T-helper 1 cell treated with Interleukin-12 subunit alpha and Interleukin-12 subunit beta and Interleukin-4 antibody, amounts not matched to agents 30 ng/mL and 1 ng/mL, for 36 hours (primary cell): ENCODE data around the gene ZNF397. TPM values are rescaled to one million over a fixed set of nuclear protein-coding genes. Genes with fewer than 3 reads are reported as not detected.

ENCODE experiments used
- intact Hi-C: fragments of 100-400 bp; cut with micrococcal nuclease; formaldehyde crosslinking; loops from one replicate; pipeline ENCODE4 v1.15.1; 2024
- total RNA-seq: library from RNA; stranded (reverse); gene quantifications from 2 replicates; pipeline ENCODE4 v1.2.3, GENCODE V29; 2022

Gene ZNF397
- total RNA-seq, 1 donor from 2014 or later: 19.6 TPM

DNA sequence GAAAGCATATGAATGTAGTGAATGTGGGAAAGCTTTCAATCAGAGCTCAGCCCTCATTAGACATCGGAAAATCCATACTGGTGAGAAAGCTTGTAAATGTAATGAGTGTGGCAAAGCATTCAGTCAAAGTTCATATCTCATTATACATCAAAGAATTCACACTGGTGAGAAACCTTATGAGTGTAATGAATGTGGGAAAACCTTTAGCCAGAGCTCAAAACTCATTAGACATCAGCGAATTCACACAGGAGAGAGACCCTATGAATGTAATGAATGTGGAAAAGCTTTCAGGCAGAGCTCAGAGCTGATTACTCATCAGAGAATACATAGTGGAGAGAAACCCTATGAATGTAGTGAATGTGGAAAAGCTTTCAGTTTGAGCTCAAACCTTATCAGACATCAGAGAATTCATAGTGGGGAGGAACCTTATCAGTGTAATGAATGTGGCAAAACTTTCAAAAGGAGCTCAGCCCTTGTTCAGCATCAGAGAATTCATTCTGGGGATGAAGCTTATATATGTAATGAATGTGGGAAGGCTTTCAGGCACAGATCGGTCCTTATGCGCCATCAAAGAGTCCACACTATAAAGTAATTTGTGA lies 5.0 kb downstream of the ZNF397 start:
- intact Hi-C loops: no loop called here

GRCh38 chr18:35246831-35247230 lies 6.0 kb downstream of the ZNF397 start:
- intact Hi-C loops: no loop called here

DNA sequence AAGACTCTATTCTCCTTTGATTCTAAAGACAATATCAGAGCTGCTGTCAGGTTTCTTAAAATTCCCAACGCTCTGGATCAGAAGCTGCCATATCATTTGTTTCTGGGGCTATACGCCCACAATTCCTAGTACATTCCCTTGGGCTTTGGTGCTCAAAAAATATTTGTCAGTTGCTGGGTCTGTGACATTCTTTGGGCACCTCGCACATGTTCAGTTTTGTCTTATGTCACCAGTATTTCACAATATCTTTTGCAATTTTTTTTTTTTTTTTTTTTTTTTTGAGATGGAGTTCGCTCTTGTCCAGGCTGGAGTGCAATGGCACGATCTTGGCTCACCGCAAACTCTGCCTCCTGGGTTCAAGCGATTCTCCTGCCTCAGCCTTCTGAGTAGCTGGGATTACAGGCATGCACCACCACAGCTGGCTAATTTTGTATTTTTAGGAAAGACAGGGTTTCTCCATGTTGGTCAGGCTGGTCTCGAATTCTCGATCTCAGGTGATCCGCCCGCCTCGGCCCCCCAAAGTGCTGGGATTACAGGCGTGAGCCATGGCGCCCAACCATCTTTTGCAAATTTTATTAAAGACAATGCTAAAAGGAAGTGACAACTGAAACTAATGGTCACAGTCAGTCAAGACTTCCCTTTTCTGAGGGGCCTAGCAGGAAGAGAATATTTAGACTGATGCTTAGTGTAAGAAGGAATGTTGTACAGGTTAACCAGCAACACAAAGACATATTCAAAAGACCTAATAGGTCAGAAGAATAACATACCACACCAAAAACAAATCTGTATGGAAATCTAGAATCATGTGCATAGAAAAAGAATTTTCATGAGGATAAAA lies 6.8 kb downstream of the ZNF397 start:
- intact Hi-C loops: no loop called here

GRCh38 chr18:35248429-35248828 lies 7.6 kb downstream of the ZNF397 start:
- intact Hi-C loops: no loop called here

GRCh38 chr18:35252466-35252865 lies 11.6 kb downstream of the ZNF397 start:
- intact Hi-C loops: no loop called here

DNA sequence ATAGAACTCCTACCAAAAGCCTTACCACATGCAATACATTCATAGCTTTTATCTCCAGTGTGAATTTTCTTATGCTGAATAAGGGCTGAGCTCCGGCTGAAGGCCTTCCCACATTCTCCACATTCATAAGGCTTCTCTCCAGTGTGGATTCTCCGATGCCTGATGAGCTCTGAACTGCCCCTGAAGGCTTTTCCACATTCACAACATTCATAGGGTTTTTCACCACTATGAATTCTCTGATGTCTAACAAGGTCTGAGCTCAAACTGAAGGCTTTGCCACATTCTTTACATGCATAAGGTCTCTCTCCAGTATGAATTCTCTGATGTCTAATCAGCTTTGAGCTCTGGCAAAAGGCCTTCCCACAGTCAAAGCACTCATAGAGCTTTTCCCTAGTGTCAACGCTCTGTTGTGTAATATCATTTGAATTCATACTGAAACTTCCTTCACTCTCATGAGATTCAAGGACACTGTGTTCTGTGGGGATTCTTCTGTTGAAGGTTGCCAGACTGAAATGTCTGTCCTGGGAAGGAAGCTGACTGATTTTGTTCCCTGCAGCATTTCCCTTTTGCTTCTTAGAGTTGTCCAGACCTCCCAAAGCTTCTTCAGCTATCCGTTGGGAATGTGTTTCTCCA lies 12.9 kb downstream of the ZNF397 start:
- intact Hi-C loops: loop anchor here (1.0 kb wide), 1 partner anchor 24 kb away; no protein-coding TSS in a partner anchor

- intact Hi-C loops: no loop called here
These were observed 16.1 kb downstream of the ZNF397 start for GRCh38 chr18:35256947-35257346.

- intact Hi-C loops: no loop called here
These were observed 23.6 kb downstream of the ZNF397 start for GRCh38 chr18:35264409-35264808.

DNA sequence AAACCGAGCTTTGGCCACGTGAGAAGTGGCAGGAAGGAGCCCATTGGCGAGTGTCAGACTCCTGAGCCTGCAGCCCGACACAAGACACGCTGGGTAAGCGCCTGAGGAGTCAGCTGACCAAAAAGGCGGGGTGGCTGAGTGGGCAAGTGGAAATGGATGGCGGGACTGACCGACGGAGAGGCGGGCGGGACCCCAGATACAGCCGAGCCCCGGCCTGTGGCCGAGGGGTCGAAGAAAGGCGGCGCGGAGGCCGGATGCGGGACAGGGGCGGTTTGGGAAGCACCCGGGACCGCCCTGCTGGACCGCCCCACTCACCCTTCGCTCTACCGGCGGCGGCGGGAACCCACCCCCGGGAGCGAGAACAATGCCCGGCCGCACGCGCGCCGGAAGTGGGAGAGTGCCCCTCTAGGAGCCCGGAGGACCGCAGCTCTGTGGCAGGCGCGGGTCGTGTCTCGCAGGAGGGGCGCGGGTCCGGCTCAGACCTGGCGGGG lies 26.4 kb downstream of the ZNF397 start:
- intact Hi-C loops: loop anchor here (1.0 to 2.0 kb wide), 3 partner anchors 23 to 77 kb away; partner anchors contain the start of genes ZNF24, ZNF397 and ZSCAN30

DNA sequence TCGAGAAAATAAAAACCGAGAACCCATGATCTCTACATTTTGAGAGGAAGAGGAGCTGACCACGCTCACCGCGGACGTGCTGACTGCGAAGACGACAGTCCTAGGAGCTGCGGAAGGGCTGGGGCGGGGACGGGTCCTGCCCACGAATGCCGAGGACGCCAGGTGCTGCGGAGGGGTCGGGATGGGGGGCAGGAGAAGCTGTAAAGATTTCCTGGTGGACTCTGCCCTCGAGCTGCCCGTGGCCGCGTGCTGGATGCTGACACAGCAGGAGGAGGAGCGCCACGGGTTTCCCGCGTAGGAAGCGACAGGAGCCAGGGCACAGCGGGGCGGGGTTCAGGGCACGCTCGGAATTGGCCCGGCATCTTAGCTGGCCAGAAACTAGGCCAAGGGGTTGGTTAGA lies 27.0 kb downstream of the ZNF397 start:
- intact Hi-C loops: loop anchor here (1.0 to 2.0 kb wide), 3 partner anchors 22 to 76 kb away; partner anchors contain the start of genes ZNF24, ZNF397 and ZSCAN30

DNA sequence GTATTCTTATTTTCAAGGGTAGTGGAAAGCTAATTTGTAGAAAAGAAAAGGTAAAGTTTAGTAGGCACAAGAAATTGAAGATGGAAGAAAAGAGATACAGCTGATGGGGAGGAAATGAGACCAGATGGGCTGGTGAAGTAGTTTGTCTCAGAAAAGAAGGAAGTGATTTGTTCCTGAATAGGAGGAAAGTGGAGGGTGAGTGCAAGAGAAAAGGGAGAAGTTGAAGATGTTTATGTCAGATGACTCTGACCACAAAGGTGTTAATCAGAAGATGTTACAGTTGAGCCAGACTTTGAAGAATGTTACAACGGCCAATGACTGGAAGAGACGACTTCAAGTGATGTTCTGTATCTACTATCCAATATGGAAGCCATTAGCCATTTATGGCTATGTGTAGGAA lies 28.0 kb downstream of the ZNF397 start:
- intact Hi-C loops: no loop called here

DNA sequence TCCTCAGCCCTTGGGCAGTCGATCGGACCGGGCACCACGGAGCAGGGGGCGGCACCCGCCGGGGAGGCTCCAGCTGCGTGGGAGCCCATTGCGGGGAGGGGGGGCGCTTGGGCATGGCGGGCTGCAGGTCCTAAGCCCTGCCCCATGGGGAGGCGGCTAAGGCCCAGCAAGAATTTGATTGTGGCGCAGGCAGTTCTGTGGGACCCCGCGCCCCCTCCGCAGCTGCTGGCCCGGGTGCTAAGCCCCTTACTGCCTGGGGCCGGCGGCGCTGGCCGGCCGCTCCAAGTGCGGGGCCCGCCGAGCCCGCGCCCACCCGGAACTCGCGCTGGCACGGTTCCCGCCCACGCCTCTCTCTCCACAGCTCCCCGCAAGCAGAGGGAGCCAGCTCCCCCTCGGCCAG lies 30.8 kb downstream of the ZNF397 start:
- intact Hi-C loops: no loop called here

- intact Hi-C loops: no loop called here
These were observed 35.4 kb downstream of the ZNF397 start for GRCh38 chr18:35276267-35276666.

GRCh38 chr18:35277633-35278032 lies 36.8 kb downstream of the ZNF397 start:
- intact Hi-C loops: loop anchor here (1.0 kb wide), 1 partner anchor 24 kb away; no protein-coding TSS in a partner anchor

DNA sequence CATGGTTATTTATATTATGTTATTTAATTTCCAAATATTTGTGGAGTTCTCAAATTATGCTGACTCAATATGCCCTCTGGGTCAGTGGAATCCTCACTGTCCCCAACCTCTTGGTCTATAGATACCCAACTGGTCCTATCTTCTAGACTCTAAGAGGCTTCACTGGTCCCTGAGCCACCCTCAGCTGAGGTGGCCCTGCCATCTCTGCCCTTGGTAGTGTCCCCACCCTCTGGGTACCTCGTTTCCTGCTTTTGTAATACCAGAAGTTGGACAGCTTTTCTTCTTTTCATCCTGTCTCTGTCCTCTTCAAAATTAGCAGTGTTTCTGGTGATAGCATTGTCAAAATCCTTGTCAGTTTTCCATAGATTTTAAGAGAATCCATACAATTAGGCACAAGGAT lies 37.3 kb downstream of the ZNF397 start:
- intact Hi-C loops: no loop called here

DNA sequence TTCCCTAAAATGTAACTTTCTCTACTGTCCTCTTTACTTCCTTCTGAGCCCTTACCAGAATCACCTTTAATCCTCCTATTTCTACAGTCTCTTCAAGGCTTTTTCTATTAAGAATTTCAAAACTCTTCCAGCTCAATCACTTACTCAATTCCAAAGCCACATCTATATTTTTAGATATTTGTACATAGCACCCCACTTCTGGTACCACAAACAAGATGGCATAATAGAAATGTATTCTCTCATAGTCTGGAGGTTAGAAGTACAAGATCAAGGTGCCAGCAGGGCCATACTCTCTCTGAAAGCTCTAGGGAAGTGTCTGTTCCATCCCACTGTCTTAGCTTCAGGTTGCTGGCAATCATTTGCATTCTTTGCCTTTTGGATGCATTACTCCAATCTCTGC lies 38.1 kb downstream of the ZNF397 start:
- intact Hi-C loops: no loop called here

GRCh38 chr18:35282353-35282752 lies 41.5 kb downstream of the ZNF397 start:
- intact Hi-C loops: no loop called here

DNA sequence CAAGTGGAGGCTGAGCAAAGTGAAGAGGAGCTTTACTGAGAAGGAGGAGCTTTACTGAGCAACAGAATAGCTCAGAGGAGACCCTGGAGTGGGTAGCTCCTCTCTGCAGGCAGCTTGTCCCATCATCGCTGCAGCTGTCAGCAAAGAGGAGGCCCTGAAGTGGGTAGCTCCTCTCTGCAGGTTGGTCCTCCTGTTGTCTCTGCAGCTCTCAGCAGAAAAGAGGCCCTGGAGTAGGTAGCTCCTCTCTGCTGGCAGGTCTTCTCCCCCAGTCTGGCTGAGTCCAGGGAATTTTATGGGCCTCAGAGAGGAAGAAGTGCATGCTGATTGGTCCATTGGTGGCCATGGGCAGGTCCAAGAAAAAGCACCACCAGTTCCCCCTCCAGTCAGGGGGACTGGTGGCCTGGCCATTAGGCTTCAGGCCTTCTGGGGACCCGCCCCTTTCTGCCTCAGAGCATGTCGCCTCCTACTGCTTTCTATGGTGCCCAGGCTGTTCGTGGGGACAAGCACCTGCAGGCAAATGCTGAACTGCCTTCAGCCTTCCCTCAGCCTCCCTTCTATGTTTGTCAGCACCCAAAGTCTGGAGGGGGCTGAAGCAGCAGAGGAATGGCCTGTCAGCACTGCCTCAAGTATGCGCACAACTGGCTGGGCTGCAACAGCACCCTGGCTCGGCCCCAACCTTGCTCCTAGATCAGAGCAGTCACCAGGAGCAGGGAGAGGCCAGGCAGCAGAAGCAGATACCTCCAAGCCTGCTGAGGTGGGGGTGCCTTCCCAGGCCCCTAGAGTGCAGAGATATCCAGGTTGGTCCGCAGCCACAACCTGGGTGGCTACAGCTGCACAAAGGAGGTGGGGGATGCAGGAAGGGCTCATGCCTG lies 43.3 kb downstream of the ZNF397 start:
- intact Hi-C loops: no loop called here

GRCh38 chr18:35284841-35285240 lies 44.0 kb downstream of the ZNF397 start:
- intact Hi-C loops: no loop called here

GRCh38 chr18:35289293-35289692 lies 48.5 kb downstream of the ZNF397 start:
- intact Hi-C loops: no loop called here

- intact Hi-C loops: loop anchor here (1.0 to 2.0 kb wide), 15 partner anchors 22 to 840 kb away; partner anchors contain the start of genes ELP2, INO80C, RMP24 and RPRD1A
These were observed 48.9 kb downstream of the ZNF397 start for GRCh38 chr18:35289727-35290093.
